ENCODE data around the gene ZBTB8OS.

The ZBTB8OS gene

GRCh38 chr1:32611859-32612188 is 38.5 kb downstream of the ZBTB8OS start:
- no peak for DNase-seq (ENCODE audit: low spot score)

- no peak for DNase-seq (ENCODE audit: low spot score)
Measured at GRCh38 chr1:32609180-32609579, 41.2 kb downstream of the ZBTB8OS start.

- no peak for DNase-seq (ENCODE audit: low spot score)
Measured at GRCh38 chr1:32606565-32607371, 43.6 kb downstream of the ZBTB8OS start.

- no peak for DNase-seq (ENCODE audit: low spot score)
Measured at GRCh38 chr1:32605711-32606424, 44.5 kb downstream of the ZBTB8OS start.

- no peak for DNase-seq (ENCODE audit: low spot score)
Measured at GRCh38 chr1:32600034-32600433, 50.3 kb downstream of the ZBTB8OS start.

- no peak for DNase-seq (ENCODE audit: low spot score)
Measured at GRCh38 chr1:32592943-32593342, 57.4 kb downstream of the ZBTB8OS start.

- DNase-seq (ENCODE audit: low spot score) = no peak
Measured at GRCh38 chr1:32580348-32581017, 69.9 kb downstream of the ZBTB8OS start.
